ENCODE data around the gene TMEM14B.

Gene TMEM14B

DNA sequence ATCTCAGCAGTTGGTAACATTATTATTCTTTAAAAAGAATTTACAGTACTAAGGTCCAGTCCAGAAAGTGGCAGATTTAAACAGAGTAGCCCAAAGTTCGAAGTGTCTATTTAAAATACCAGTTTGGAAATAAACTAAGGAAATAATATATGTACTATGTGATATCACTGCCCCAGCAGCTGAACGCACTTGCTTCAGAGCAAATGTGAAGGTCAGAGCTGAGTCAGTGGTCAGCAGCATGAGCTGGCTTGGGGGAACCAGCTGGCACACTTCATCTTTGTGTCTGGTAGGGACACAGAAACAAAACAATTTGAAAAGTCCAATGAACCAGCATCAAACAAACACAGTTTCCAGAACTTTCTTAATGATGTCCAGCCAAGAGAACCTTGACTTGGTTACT is 15.4 kb downstream of the TMEM14B start:
- Histone ChIP-seq H3K9me3 (ENCODE audit: insufficient read depth, low read depth, low read length) (no peaks in the 10 kb centered on the region), H3K4me2 (ENCODE audit: low read depth, low read length, poor library complexity, severe bottlenecking) (no peak overlapping the region), H3K36me3 (ENCODE audit: insufficient read depth, low read length) (peaks cover 2% of the 10 kb centered on the region; the same call in 1 of the 2 replicates), H3K4me3 (ENCODE audit: low read length, poor library complexity, severe bottlenecking) (no peak overlapping the region), H3K4me1 (ENCODE audit: insufficient read depth, low read length, poor library complexity, severe bottlenecking) (no peaks in the 10 kb centered on the region), H3F3A (ENCODE audit: low read depth) (no peaks in the 10 kb centered on the region), H3K9me2 (replicated peaks; ENCODE audit: low read depth, low read length) (no peaks in the 10 kb centered on the region), H2AFZ (ENCODE audit: low read length) (no peak overlapping the region), H3K79me2 (ENCODE audit: insufficient read depth, low read length) (0 out of 2 replicates have a peak, but pooled peaks cover 4% of the 10 kb centered on the region), H4K20me1 (ENCODE audit: insufficient read depth, low read length, poor library complexity, severe bottlenecking) (no peaks in the 10 kb centered on the region), H3K27me3 (ENCODE audit: insufficient read depth, low read length, poor library complexity, severe bottlenecking) (no peaks in the 10 kb centered on the region), H3K9ac (ENCODE audit: low read depth, low read length, poor library complexity, severe bottlenecking) (no peak overlapping the region)
- TF ChIP-seq, protein P1, sequence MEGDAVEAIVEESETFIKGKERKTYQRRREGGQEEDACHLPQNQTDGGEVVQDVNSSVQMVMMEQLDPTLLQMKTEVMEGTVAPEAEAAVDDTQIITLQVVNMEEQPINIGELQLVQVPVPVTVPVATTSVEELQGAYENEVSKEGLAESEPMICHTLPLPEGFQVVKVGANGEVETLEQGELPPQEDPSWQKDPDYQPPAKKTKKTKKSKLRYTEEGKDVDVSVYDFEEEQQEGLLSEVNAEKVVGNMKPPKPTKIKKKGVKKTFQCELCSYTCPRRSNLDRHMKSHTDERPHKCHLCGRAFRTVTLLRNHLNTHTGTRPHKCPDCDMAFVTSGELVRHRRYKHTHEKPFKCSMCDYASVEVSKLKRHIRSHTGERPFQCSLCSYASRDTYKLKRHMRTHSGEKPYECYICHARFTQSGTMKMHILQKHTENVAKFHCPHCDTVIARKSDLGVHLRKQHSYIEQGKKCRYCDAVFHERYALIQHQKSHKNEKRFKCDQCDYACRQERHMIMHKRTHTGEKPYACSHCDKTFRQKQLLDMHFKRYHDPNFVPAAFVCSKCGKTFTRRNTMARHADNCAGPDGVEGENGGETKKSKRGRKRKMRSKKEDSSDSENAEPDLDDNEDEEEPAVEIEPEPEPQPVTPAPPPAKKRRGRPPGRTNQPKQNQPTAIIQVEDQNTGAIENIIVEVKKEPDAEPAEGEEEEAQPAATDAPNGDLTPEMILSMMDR (conservative IDR thresholded peaks at IDR 0.05; ENCODE audit: low read length), result no peak
- TF ChIP-seq EZH2phosphoT487 (IDR thresholded peaks at IDR 0.05; ENCODE audit: borderline replicate concordance), result no peak

DNA sequence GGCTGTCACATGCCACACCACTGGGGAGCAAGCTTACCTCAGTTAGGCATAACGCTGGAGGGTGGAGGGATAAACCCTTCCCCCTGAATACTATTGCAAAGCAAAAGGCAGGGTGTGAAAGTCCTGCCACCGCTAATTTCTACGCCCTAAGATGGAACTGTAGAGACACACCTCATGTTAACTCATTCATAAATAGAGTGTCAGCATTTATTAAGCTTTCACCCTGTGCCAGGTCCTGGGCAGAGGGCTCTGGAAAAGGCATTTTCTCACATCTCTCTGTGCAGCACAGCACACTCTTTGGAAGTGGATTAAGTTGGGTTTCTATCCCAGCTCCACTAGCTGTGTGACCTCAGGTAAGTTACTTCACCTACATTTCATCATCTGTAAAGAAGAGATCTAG is 21.8 kb downstream of the TMEM14B start:
- Histone ChIP-seq H3K4me3 (ENCODE audit: low read length, poor library complexity, severe bottlenecking) (no peak overlapping the region), H3F3A (ENCODE audit: low read depth) (no peaks in the 10 kb centered on the region), H3K79me2 (ENCODE audit: insufficient read depth, low read length) (no peaks in the 10 kb centered on the region), H3K9me2 (replicated peaks; ENCODE audit: low read depth, low read length) (no peaks in the 10 kb centered on the region), H3K9ac (ENCODE audit: low read depth, low read length, poor library complexity, severe bottlenecking) (no peak overlapping the region), H3K27me3 (ENCODE audit: insufficient read depth, low read length, poor library complexity, severe bottlenecking) (no peaks in the 10 kb centered on the region), H2AFZ (ENCODE audit: low read length) (no peak overlapping the region), H3K9me3 (ENCODE audit: insufficient read depth, low read depth, low read length) (no peaks in the 10 kb centered on the region), H3K36me3 (ENCODE audit: insufficient read depth, low read length) (peaks cover 24% of the 10 kb centered on the region; the same call in 1 of the 2 replicates), H3K4me1 (ENCODE audit: insufficient read depth, low read length, poor library complexity, severe bottlenecking) (peaks cover 3% of the 10 kb centered on the region), H3K4me2 (ENCODE audit: low read depth, low read length, poor library complexity, severe bottlenecking) (no peak overlapping the region), H4K20me1 (ENCODE audit: insufficient read depth, low read length, poor library complexity, severe bottlenecking) (no peaks in the 10 kb centered on the region)
- TF ChIP-seq EZH2phosphoT487 (IDR thresholded peaks at IDR 0.05; ENCODE audit: borderline replicate concordance), result no peak
- TF ChIP-seq, protein P1 (conservative IDR thresholded peaks at IDR 0.05; ENCODE audit: low read length), result no peak

DNA sequence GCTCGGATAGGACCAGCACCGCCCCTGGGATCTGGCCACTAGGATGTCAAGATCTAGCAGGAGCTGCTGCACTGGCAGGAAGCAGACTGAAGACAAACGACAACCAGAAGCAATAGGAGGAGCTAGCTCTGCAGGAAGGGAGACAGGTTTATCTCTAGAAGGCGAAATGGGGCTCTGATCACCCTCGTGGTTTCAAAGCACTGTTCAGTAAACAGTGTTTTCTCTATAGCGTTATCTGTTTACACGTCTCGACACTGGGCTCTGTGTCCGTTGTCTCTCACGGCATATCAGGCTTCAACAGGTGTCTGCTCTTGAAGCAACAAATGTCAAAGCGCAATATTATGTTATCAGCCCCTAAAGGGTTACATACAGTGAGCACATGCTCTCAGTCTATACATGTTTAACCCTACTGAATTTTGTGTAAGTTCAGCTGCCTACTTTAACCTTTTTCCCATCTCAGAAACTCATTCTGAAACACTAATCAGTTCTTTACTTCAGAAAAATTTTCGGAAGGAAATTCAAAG is 23.8 kb downstream of the TMEM14B start:
- no peaks in the 10 kb centered on the region for H3K9me3 ChIP-seq (ENCODE audit: insufficient read depth, low read depth, low read length)
- no peaks in the 10 kb centered on the region for H4K20me1 ChIP-seq (ENCODE audit: insufficient read depth, low read length, poor library complexity, severe bottlenecking)
- no peaks in the 10 kb centered on the region for H3F3A ChIP-seq (ENCODE audit: low read depth)
- no peak overlapping the region for H2AFZ ChIP-seq (ENCODE audit: low read length)
- no peak overlapping the region for H3K4me2 ChIP-seq (ENCODE audit: low read depth, low read length, poor library complexity, severe bottlenecking)
- H3K4me1 ChIP-seq (ENCODE audit: insufficient read depth, low read length, poor library complexity, severe bottlenecking), result peaks cover 3% of the 10 kb centered on the region
- no peak for TF ChIP-seq EZH2phosphoT487 (IDR thresholded peaks at IDR 0.05; ENCODE audit: borderline replicate concordance)
- TF ChIP-seq, protein P1 (conservative IDR thresholded peaks at IDR 0.05; ENCODE audit: low read length), result no peak
- peaks cover 24% of the 10 kb centered on the region; the same call in 1 of the 2 replicates for H3K36me3 ChIP-seq (ENCODE audit: insufficient read depth, low read length)
- H3K27me3 ChIP-seq (ENCODE audit: insufficient read depth, low read length, poor library complexity, severe bottlenecking), result no peaks in the 10 kb centered on the region
- no peak overlapping the region for H3K4me3 ChIP-seq (ENCODE audit: low read length, poor library complexity, severe bottlenecking)
- H3K9ac ChIP-seq (ENCODE audit: low read depth, low read length, poor library complexity, severe bottlenecking), result no peak overlapping the region
- no peaks in the 10 kb centered on the region for H3K9me2 ChIP-seq (replicated peaks; ENCODE audit: low read depth, low read length)
- H3K79me2 ChIP-seq (ENCODE audit: insufficient read depth, low read length), result no peaks in the 10 kb centered on the region

All from Loucy (cell line).